Measurements from ENCODE around the gene UPF3A.
A peak's percentile ranks its signal among the peaks of the same experiment; 100 is the strongest.

The UPF3A gene
- long read RNA-seq, partial matches to known transcripts: 54 of 84 reads
- long read RNA-seq, other reads (novel, unspliced or antisense): 24 of 84 reads

DNA sequence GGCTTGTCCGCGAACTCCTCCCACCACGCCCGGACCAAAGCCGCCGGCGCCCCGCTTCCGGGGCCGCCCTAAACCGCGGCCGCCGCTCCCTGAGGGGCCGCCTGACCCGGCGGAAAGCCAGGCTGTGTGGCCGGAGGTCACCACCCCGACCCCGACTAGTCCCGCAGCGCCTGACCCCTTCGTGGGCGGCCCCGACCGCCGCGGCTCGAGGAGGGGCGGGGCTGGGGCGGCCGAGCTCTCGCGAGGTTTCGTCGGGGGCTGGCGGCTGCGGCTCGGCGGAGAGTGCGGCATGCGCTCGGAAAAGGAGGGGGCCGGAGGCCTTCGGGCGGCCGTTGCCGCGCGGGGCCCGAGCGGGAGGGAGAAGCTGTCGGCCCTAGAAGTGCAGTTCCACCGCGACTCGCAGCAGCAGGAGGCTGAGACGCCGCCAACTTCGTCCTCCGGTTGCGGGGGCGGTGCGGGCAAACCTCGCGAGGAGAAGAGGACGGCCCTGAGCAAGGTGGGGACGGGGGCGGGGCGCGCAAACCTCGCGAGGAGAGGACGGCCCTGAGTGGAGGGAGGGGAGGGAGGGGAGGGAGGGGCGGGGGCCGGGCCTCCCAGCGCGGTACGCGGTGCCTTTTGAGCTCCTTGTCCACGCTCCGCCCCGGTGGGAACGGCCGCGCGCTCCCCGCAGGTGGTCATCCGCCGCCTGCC, at the start of gene UPF3A:
Gene UPF3A (plus strand): TSS at position 251 of the 690 bp plus-strand sequence. CDS start 39 bp downstream, at position 290.
- peak within 1 kb of the TSS; percentile 99 for H3K27ac ChIP-seq (replicated peaks)
- no peaks in the 10 kb centered on the region for H3K27me3 ChIP-seq (ENCODE audit: insufficient read depth, poor library complexity, severe bottlenecking)
- no peak for TF ChIP-seq GABPA (IDR thresholded peaks at IDR 0.05; ENCODE audit: low read depth)
- TF ChIP-seq REST (IDR thresholded peaks at IDR 0.05; ENCODE audit: insufficient replicate concordance, low read depth): peak; percentile 59
- TF ChIP-seq POLR2AphosphoS5 (IDR thresholded peaks at IDR 0.05; ENCODE audit: low read depth): peak; percentile 87
- H3K4me3 ChIP-seq (replicated peaks; ENCODE audit: insufficient read depth, low read length): peak within 1 kb of the TSS; percentile 75
- DNase-seq (ENCODE audit: low read depth in 1 of 2, low spot score in 1 of 2): peak; percentile 82 to 92

- H3K27ac ChIP-seq (replicated peaks): no peak overlapping the region
- no peak overlapping the region for H3K4me3 ChIP-seq (replicated peaks; ENCODE audit: insufficient read depth, low read length)
- no peaks in the 10 kb centered on the region for H3K27me3 ChIP-seq (ENCODE audit: insufficient read depth, poor library complexity, severe bottlenecking)
- no peak for DNase-seq (ENCODE audit: low read depth in 1 of 2, low spot score in 1 of 2)
- TF ChIP-seq POLR2AphosphoS5 (IDR thresholded peaks at IDR 0.05; ENCODE audit: low read depth) (no peak), SPI1 (IDR thresholded peaks at IDR 0.05; ENCODE audit: borderline replicate concordance, low read depth) (no peak)
- TF ChIP-seq, protein P1, sequence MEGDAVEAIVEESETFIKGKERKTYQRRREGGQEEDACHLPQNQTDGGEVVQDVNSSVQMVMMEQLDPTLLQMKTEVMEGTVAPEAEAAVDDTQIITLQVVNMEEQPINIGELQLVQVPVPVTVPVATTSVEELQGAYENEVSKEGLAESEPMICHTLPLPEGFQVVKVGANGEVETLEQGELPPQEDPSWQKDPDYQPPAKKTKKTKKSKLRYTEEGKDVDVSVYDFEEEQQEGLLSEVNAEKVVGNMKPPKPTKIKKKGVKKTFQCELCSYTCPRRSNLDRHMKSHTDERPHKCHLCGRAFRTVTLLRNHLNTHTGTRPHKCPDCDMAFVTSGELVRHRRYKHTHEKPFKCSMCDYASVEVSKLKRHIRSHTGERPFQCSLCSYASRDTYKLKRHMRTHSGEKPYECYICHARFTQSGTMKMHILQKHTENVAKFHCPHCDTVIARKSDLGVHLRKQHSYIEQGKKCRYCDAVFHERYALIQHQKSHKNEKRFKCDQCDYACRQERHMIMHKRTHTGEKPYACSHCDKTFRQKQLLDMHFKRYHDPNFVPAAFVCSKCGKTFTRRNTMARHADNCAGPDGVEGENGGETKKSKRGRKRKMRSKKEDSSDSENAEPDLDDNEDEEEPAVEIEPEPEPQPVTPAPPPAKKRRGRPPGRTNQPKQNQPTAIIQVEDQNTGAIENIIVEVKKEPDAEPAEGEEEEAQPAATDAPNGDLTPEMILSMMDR (IDR thresholded peaks at IDR 0.05; ENCODE audit: insufficient read depth, low read length): no peak
Measured at GRCh38 chr13:114231886-114232285, 49.5 kb upstream of the UPF3A start.

GRCh38 chr13:114234266-114234644, 47.1 kb upstream of the UPF3A start:
- peak overlapping the region; percentile 85 for H3K27ac ChIP-seq (replicated peaks)
- no peak for DNase-seq (ENCODE audit: low read depth in 1 of 2, low spot score in 1 of 2)
- TF ChIP-seq SPI1 (IDR thresholded peaks at IDR 0.05; ENCODE audit: borderline replicate concordance, low read depth): no peak
- no peak for TF ChIP-seq POLR2AphosphoS5 (IDR thresholded peaks at IDR 0.05; ENCODE audit: low read depth)
- TF ChIP-seq REST (IDR thresholded peaks at IDR 0.05; ENCODE audit: insufficient replicate concordance, low read depth): no peak
- no peak for TF ChIP-seq GABPA (IDR thresholded peaks at IDR 0.05; ENCODE audit: low read depth)
- TF ChIP-seq, protein P1 (IDR thresholded peaks at IDR 0.05; ENCODE audit: insufficient read depth, low read length): no peak
- no peaks in the 10 kb centered on the region for H3K27me3 ChIP-seq (ENCODE audit: insufficient read depth, poor library complexity, severe bottlenecking)
- H3K4me3 ChIP-seq (replicated peaks; ENCODE audit: insufficient read depth, low read length): peak overlapping the region; percentile 89

DNA sequence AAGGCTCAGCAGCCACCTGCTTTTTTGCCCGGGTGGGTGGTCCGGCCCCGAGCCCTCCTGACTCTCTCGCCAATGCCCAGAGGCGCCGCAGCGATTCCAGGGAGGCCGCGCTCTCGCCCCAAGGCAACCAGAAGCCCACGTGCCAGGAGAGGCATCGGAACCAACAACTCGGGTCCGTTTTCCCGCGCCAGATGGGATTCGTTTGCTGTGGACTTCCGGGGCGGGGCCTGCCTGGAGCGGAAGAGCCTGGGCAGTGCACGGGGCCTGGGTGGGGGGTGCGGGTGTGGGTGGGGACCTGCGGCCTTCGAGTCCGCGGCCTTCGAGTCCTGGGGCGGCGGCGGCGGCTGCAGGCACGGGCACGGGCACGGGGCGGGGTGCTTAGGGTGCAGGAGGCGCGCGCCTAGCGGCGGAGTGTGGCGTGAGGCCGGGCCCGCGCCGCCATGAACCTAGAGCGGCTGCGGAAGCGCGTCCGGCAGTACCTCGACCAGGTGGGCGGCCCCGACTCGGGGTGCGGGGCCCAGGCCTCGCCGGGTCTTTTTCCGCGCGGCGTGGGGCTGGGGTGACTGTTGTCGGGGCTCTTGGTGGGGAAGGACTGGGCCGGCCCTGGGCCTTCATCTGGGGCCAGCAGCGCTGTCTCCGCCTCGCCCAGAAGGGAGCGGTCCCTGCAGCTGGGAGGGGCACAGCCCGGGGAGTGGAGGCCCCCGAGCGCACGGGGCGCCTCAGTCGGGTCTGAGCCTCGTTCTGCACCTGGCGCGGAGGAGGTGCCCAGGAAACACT, 46.6 kb upstream of the UPF3A start, which contains the start of gene CDC16:
Gene CDC16 (plus strand): TSS at position 253 of the 777 bp plus-strand sequence. CDS start 188 bp downstream, at position 441.
- Histone ChIP-seq H3K4me3 (replicated peaks; ENCODE audit: insufficient read depth, low read length) (peak within 1 kb of the TSS; percentile 89), H3K27ac (replicated peaks) (peak within 1 kb of the TSS; percentile 85), H3K27me3 (ENCODE audit: insufficient read depth, poor library complexity, severe bottlenecking) (no peaks in the 10 kb centered on the region)
- peak; percentile 89 to 97 for DNase-seq (ENCODE audit: low read depth in 1 of 2, low spot score in 1 of 2)
- TF ChIP-seq, protein P1 (IDR thresholded peaks at IDR 0.05; ENCODE audit: insufficient read depth, low read length): no peak
- TF ChIP-seq POLR2AphosphoS5 (IDR thresholded peaks at IDR 0.05; ENCODE audit: low read depth): peak; percentile 56
- peak; percentile 97 for TF ChIP-seq GABPA (IDR thresholded peaks at IDR 0.05; ENCODE audit: low read depth)
- TF ChIP-seq REST (IDR thresholded peaks at IDR 0.05; ENCODE audit: insufficient replicate concordance, low read depth): no peak
- TF ChIP-seq SPI1 (IDR thresholded peaks at IDR 0.05; ENCODE audit: borderline replicate concordance, low read depth): peak; percentile 5; the same call in 1 of the 2 replicates

All from HL-60 (cell line).